Smooth muscle cell (in vitro differentiated cells): Measurements from ENCODE around the gene AARS1. TPM values are rescaled to one million over a fixed set of nuclear protein-coding genes. Genes with fewer than 3 reads are reported as not detected.
"Not testable (repeated sequence)": the region's sequence is repeated elsewhere in the genome, so short reads cannot be mapped to it uniquely, and the experiment has no call there.

Experiments used
- DNase-seq: peaks from one replicate; lab custom pipeline; 2025; ENCODE audit not compliant: unreplicated experiment; lab: John Stamatoyannopoulos, UW
- H2AFZ ChIP-seq: fragments of 200-600 bp; sonication (generic); 2 replicates; pipeline ENCODE4 v1.6.0; 2016; ENCODE audit warnings: antibody characterized with exemption, low read depth, mild to moderate bottlenecking
- H3F3A ChIP-seq: fragments of 200-600 bp; sonication (generic); 2 replicates; pipeline ENCODE4 v1.6.0; 2017; ENCODE audit warnings: antibody characterized with exemption, low read depth
- H3K27ac ChIP-seq: fragments of 200-600 bp; sonication (generic); 2 replicates; pipeline ENCODE4 v1.5.1; 2016; ENCODE audit warnings: low read depth, mild to moderate bottlenecking
- H3K27me3 ChIP-seq: fragments of 200-600 bp; sonication (generic); 2 replicates; pipeline ENCODE4 v1.6.1; 2016; ENCODE audit warnings: low read depth, mild to moderate bottlenecking
- H3K36me3 ChIP-seq: fragments of 200-600 bp; sonication (generic); 2 replicates; pipeline ENCODE4 v1.5.1; 2016; ENCODE audit warnings: low read depth
- H3K4me1 ChIP-seq: fragments of 200-600 bp; sonication (generic); 2 replicates; pipeline ENCODE4 v1.5.1; 2016; ENCODE audit warnings: low read depth
- H3K4me2 ChIP-seq: fragments of 200-600 bp; sonication (generic); 2 replicates; pipeline ENCODE4 v1.6.0; 2016; ENCODE audit warnings: mild to moderate bottlenecking
- H3K4me3 ChIP-seq: fragments of 200-600 bp; sonication (generic); 2 replicates; pipeline ENCODE4 v1.5.1; 2016; ENCODE audit warnings: mild to moderate bottlenecking
- H3K79me2 ChIP-seq: fragments of 200-600 bp; sonication (generic); 2 replicates; pipeline ENCODE4 v1.6.0; 2016; ENCODE audit warnings: low read depth, mild to moderate bottlenecking
- H3K9ac ChIP-seq: fragments of 200-600 bp; sonication (generic); 2 replicates; pipeline ENCODE4 v1.6.0; 2016; ENCODE audit warnings: low read depth
- H3K9me3 ChIP-seq: fragments of 200-600 bp; sonication (generic); replicated peaks from 2 replicates; pipeline ENCODE4 v1.5.1; 2016; ENCODE audit warnings: low read depth
- H4K20me1 ChIP-seq: fragments of 200-600 bp; sonication (generic); 2 replicates; pipeline ENCODE4 v1.6.0; 2016; ENCODE audit warnings: low read depth
- WGBS: methylation state at CpG from one replicate; pipeline ENCODE4 v1.1.7; 2016; ENCODE audit warnings: low lambda C conversion rate; 5-methylcytosine and 5-hydroxymethylcytosine counted together
- polyA plus RNA-seq: library from polyadenylated mRNA; unstranded; fragments of >200 nt; fragmentation: Nextera tagmentation; extraction: Ambion mirVana; gene quantifications from 2 replicates; pipeline ENCODE4 v1.2.1, GENCODE V29; 2016
- total RNA-seq: library from RNA; depleted of rRNA; stranded (reverse); fragments of >200 nt; gene quantifications from 2 replicates; pipeline ENCODE4 v1.2.3, GENCODE V29; 2014

The AARS1 gene
- total and polyA plus RNA-seq, 2 experiments from 2014 or later: 67.0 to 92.4 TPM

GRCh38 chr16:70223971-70224513 is 65.3 kb downstream of the AARS1 start:
- not testable (repeated sequence) for H3K79me2 ChIP-seq, H3K27ac ChIP-seq, DNase-seq, H3K27me3 ChIP-seq, H3K36me3 ChIP-seq, H2AFZ ChIP-seq, H3K9ac ChIP-seq, H3K4me1 ChIP-seq, H4K20me1 ChIP-seq, H3K9me3 ChIP-seq, H3K4me2 ChIP-seq, H3K4me3 ChIP-seq, H3F3A ChIP-seq
- 77% methylated on average over 1 of the region's 3 CpGs for WGBS

GRCh38 chr16:70223216-70223615 is 66.1 kb downstream of the AARS1 start:
- not testable (repeated sequence) for H3K9ac ChIP-seq, H3K4me1 ChIP-seq, H3K4me3 ChIP-seq, DNase-seq, H3F3A ChIP-seq, H4K20me1 ChIP-seq, H3K9me3 ChIP-seq, H3K4me2 ChIP-seq, H3K79me2 ChIP-seq, H2AFZ ChIP-seq, H3K27me3 ChIP-seq, H3K36me3 ChIP-seq, H3K27ac ChIP-seq
- 75% methylated on average over 1 of the region's 2 CpGs for WGBS

GRCh38 chr16:70222574-70222973 is 66.7 kb downstream of the AARS1 start:
- not testable (repeated sequence) for H3K4me3 ChIP-seq, H3K9me3 ChIP-seq
- WGBS: 82% methylated on average over 2 of the region's 2 CpGs

GRCh38 chr16:70218586-70218985 is 70.7 kb downstream of the AARS1 start:
- H3K27ac ChIP-seq, H3K27me3 ChIP-seq, DNase-seq, H2AFZ ChIP-seq, H3K9ac ChIP-seq, H3K36me3 ChIP-seq, H3K4me2 ChIP-seq, H3K4me3 ChIP-seq, H4K20me1 ChIP-seq, H3K79me2 ChIP-seq, H3F3A ChIP-seq, H3K9me3 ChIP-seq, H3K4me1 ChIP-seq: not testable (repeated sequence)
- WGBS: 95% methylated on average over 2 of the region's 2 CpGs

More at GRCh38 chr16:70222574-70222973, 66.7 kb downstream of the AARS1 start:
- not testable (repeated sequence) for DNase-seq, H4K20me1 ChIP-seq, H2AFZ ChIP-seq, H3K27ac ChIP-seq, H3K36me3 ChIP-seq, H3K4me2 ChIP-seq, H3K9ac ChIP-seq, H3K4me1 ChIP-seq, H3K27me3 ChIP-seq, H3K79me2 ChIP-seq, H3F3A ChIP-seq

GRCh38 chr16:70206382-70206781 is 82.9 kb downstream of the AARS1 start:
- not testable (repeated sequence) for H3K9me3 ChIP-seq, H3K36me3 ChIP-seq, H3K9ac ChIP-seq, H4K20me1 ChIP-seq, H3K4me3 ChIP-seq, H3F3A ChIP-seq, H3K79me2 ChIP-seq, H2AFZ ChIP-seq, DNase-seq, H3K27me3 ChIP-seq, H3K4me2 ChIP-seq, H3K27ac ChIP-seq, H3K4me1 ChIP-seq
- WGBS: 95% methylated on average over 6 of the region's 6 CpGs

- H3K9me3 ChIP-seq, H3F3A ChIP-seq, DNase-seq, H4K20me1 ChIP-seq, H3K27ac ChIP-seq, H3K27me3 ChIP-seq, H3K79me2 ChIP-seq, H3K4me1 ChIP-seq, H3K4me2 ChIP-seq, H3K4me3 ChIP-seq, H3K9ac ChIP-seq, H3K36me3 ChIP-seq, H2AFZ ChIP-seq: not testable (repeated sequence)
- 97% methylated on average over 7 of the region's 46 CpGs for WGBS
Observed at GRCh38 chr16:70204668-70205405, 84.5 kb downstream of the AARS1 start.

GRCh38 chr16:70204010-70204409 is 85.3 kb downstream of the AARS1 start:
- H3K9me3 ChIP-seq, H3K27me3 ChIP-seq, DNase-seq, H3K4me2 ChIP-seq, H3K36me3 ChIP-seq, H2AFZ ChIP-seq, H3K4me1 ChIP-seq, H3K4me3 ChIP-seq, H3F3A ChIP-seq, H4K20me1 ChIP-seq, H3K27ac ChIP-seq, H3K9ac ChIP-seq, H3K79me2 ChIP-seq: not testable (repeated sequence)
- WGBS: 97% methylated on average over 25 of the region's 29 CpGs

GRCh38 chr16:70203508-70203907 is 85.8 kb downstream of the AARS1 start:
- not testable (repeated sequence) for H3K79me2 ChIP-seq, H3K9ac ChIP-seq, H2AFZ ChIP-seq, H3K9me3 ChIP-seq, DNase-seq, H3K27ac ChIP-seq, H3K4me3 ChIP-seq, H3F3A ChIP-seq, H4K20me1 ChIP-seq, H3K4me2 ChIP-seq, H3K36me3 ChIP-seq, H3K27me3 ChIP-seq, H3K4me1 ChIP-seq
- WGBS: 86% methylated on average over 3 of the region's 7 CpGs
